Activated CD4-positive, CD25-positive, alpha-beta regulatory T cell treated with anti-CD3 and anti-CD28 coated beads, Interleukin-2, amount 50 U/mL, for 24 hours (primary cell): ENCODE results near the gene NLGN2.

ENCODE experiments used
- ATAC-seq, 2 donors: fragments of 150-1000 bp; cut with Tn5 transposase; one replicate each; pipeline ENCODE4 v1.10.0; 2021; ENCODE audit warnings: mild to moderate bottlenecking in 1 of 2, moderate library complexity in 1 of 2

NLGN2 gene

DNA sequence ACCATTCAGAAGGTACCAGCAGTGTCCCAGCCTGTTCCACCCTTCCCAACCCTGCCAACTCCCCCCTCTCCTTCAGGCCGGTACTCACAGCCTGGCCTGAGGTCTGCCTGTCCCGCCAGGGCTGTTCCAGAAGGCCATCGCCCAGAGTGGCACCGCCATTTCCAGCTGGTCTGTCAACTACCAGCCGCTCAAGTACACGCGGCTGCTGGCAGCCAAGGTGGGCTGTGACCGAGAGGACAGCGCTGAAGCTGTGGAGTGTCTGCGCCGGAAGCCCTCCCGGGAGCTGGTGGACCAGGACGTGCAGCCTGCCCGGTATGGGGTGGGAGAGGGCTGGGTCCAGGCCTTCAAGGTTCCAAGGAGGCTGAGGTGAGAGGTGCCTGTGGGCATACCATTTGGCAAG is 7.2 kb downstream of the NLGN2 start:
- ATAC-seq: no peak

DNA sequence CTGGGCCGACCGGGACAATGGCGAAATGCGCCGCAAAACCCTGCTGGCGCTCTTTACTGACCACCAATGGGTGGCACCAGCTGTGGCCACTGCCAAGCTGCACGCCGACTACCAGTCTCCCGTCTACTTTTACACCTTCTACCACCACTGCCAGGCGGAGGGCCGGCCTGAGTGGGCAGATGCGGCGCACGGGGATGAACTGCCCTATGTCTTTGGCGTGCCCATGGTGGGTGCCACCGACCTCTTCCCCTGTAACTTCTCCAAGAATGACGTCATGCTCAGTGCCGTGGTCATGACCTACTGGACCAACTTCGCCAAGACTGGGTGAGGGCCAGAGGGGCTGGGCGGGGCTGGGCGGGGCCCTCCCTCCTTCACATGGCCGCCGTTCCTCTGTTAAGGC is 8.1 kb downstream of the NLGN2 start:
- no peak for ATAC-seq

DNA sequence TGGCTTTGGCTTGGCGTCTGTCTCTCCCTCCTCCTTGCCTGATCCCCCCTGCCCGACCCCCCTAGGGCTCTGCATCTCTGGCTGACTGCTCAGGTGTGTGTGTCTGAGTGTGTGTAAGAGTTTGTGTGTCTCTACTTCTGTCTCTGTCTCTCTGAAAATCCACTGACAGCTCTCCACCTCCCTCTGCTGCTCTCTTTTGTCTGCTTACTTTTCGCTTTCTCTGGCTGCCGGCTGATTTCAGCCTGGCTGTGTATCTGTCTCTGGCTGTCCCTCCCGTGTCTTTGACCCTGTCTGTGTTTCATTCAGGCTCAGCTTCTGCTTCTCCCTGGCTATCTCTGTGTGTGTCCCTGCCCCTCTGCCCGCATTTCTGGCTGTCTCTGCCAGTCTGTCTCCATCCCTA is 8.7 kb downstream of the NLGN2 start:
- no peak for ATAC-seq

DNA sequence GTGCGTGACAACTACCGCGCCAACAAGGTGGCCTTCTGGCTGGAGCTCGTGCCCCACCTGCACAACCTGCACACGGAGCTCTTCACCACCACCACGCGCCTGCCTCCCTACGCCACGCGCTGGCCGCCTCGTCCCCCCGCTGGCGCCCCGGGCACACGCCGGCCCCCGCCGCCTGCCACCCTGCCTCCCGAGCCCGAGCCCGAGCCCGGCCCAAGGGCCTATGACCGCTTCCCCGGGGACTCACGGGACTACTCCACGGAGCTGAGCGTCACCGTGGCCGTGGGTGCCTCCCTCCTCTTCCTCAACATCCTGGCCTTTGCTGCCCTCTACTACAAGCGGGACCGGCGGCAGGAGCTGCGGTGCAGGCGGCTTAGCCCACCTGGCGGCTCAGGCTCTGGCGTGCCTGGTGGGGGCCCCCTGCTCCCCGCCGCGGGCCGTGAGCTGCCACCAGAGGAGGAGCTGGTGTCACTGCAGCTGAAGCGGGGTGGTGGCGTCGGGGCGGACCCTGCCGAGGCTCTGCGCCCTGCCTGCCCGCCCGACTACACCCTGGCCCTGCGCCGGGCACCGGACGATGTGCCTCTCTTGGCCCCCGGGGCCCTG is 9.5 kb downstream of the NLGN2 start:
- no peak for ATAC-seq

DNA sequence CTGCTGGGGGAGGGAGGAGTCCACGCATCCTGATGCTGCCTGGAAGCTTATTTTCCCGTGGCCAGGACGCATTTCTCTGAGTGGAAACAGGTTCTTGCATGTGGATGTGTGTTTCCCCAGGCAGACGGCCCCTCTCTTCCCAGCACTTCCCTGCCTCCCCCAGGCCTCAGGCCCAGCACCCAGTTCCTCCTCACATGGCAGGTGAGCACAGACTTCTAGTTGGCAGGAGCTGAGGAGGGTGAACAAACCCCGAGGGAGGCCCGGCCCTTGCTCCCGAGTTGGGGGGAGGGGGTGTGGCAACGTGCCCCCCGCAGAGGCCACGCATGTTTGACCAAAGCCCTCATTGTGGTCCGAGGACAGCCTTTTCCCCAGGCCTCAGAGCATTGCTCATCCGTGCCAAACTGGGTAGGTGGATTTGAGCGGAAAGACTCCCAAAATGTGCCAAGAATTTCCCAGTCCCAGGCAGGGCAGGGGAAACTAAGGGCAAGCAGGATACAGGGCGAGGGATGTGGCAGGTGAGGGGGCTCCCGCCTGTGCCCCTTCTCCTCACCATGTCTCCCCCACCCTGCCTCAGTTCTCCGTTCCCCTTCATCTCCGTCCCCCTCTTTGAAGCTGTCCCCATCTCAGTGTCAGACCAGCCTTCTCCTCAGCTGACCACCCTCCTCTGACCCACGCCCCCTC is 11.0 kb downstream of the NLGN2 start:
- no peak for ATAC-seq

DNA sequence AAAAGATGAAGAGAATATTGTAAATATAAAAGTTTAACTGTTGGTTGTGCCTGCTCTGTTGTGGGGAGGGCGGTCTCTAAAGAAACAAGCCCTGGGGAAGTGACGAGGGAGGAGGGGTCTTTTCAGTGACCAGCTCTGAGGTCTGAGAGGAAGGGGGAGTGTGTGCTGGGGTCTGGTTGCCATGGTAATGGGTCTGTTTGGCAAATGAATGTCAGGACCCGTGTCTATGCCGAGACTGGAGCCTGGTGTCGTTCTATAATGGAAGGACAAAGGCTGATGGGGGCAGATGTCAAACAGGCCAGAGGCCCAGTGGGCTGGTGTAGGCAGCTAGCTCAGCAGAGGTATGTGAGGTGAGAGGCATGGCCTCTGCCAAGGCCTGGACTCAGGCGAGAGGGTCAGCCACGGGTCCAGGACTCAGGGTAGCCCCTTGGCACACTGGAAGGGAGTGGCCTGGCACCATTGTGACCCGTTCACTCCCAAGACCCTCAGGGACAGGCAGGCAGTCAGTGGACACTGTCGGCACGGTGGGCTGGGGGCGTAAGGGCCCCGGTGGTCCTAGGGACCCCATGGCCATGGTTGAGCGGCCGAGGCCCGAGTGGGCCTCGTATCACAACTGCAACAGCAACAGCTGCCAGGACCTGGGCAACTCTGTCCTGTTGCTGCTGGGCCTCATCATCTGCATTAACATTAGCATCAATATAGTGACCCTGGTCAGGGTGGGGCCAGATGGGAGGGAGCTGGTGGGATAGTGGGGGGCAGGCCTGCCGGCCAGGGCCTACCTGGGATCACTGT is 12.4 kb downstream of the NLGN2 start, which contains the start of gene SPEM1:
Gene SPEM1, plus strand, starts transcription at position 506 of the 792 bp plus-strand sequence. Its CDS starts 61 bp downstream, at position 567.
- no peak for ATAC-seq

DNA sequence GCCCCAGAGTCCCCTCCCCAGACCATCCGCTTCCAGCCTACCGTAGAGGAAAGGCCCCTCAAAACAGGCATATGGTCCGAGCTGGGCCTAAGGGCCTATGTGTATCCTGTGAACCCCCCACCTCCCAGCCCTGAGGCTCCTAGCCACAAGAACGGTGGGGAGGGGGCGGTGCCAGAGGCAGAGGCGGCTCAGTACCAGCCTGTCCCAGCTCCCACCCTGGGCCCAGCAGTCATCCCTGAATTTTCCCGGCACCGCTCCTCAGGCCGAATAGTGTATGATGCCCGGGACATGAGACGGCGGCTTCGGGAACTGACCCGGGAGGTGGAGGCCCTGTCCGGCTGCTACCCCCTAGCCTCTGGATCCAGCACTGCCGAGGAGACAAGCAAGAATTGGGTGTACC is 13.5 kb downstream of the NLGN2 start:
- ATAC-seq: no peak

DNA sequence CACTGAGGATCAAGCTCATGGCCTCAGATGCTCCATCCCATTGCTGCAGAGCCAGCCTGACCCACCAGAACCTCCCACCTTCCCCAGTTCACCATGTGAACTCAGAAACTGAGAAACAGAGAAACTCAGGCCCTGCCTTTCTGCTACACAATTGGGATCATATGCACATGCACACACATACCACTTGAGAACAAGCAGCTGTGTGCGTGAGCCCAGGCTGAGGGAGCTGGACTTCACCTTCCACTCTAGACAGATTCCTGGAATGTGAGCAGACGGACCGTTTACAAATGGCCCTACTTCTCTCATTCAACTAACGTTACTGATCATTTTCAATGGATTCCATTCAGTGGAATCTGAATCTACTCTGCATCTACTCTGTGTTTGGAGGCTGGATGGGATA is 16.0 kb downstream of the NLGN2 start:
- no peak for ATAC-seq

DNA sequence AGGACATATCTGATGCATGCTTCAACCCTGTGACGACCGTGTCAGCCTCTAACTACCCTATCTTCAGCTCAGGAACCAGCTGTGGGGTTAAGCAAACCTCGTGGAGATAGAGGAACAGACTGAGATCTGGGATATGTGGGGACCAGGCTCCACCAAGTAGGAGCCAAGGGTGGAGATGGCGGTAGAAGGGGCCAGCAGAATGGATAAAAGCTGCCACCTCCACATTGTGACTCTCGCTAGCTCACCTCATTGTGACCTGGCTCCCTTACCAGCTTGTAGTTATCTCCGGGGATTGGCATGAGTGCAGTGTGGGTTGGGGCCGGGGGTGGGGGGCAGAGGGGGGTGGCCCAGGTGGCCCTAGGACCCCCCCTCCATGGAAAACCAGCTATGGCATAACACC is 17.7 kb downstream of the NLGN2 start, which contains the start of gene SPEM2:
Gene SPEM2, plus strand, starts transcription at position 301 of the 400 bp plus-strand sequence. Its CDS starts 73 bp downstream, at position 374.
- no peak for ATAC-seq

DNA sequence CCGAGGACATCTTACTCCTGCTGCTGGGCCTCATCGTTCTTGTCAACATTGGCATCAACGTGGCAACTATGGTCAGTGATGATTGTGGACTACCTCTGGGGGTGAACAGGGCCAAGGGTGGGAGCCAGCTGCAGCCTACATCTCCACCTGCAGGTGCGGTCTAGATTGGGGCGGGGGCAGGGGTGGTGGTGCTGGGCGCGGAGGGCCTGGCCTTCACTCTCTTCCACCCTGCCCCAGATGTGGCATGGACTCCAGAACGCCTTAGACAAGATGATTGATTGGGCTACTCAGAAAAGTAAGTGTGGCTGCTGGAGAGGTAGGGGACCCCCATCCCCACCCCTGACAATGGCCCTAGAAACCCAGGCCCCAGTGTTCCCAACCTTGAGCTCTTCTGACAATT is 18.1 kb downstream of the NLGN2 start:
- no peak for ATAC-seq

DNA sequence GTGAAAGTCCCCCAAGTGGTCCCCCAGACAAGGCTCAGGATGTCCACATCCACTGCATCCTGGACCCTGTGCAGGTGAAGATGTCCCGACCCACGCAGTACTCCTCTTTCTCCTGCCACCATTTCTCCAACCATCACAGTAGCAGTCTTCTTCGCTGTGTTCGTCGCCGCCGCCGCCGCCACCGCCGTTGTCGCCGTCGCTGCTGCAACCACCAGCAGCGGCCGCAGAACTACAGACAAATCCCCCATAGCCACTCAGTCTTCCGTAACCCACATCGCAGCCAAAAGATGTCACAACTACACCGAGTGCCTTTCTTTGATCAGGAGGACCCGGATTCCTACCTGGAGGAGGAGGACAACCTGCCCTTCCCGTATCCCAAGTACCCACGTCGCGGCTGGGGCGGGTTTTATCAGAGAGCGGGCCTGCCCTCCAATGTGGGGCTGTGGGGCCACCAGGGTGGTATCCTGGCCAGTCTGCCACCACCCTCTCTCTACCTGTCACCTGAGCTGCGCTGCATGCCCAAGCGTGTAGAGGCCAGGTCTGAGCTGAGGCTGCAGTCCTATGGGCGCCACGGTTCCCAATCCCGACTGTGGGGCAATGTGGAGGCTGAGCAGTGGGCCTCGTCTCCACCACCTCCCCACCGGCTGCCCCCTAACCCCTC is 18.7 kb downstream of the NLGN2 start:
- no peak for ATAC-seq

DNA sequence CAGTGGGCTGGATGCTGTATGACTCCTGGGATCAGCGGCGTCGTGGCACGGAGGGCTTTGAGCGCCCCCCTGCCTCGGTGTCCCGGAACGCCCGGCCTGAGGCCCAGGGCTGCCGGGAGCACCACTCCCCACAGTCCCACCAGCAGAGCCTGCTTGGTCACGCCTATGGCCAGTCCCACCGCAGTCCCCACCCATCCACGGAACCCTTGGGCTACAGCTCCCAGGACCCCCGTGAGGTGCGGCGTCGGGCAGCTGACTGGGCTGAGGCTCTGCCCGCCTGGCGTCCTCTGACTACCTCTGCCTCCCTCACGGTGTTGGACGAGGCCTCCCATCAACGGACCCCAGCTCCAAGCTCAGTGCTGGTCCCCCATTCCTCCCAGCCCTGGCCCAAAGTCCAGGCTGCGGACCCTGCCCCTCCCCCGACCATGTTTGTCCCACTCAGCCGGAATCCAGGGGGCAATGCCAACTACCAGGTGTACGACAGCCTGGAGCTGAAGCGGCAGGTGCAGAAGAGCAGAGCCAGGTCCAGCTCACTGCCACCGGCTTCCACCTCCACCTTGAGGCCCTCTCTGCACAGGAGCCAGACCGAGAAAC is 19.3 kb downstream of the NLGN2 start:
- ATAC-seq: no peak

DNA sequence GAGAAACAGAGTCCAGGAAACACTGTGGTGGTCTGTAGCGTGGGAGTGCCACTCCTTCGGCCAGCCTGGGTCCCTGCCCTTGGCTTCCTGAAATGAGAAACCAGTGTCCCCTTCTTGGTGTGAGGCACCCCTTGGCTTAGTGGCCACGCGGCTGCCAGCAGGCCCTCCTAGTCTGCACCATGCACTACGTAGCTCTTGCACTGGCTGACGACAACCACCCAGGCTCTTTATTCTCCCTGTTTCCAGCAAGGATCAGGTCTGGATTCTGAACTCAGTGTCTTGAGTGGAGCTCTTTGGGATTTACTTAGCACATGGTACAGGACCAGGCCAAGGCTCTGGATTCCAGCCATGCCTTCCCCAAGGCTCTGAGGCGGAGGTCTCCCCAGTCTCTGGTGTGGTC is 19.9 kb downstream of the NLGN2 start:
- no peak for ATAC-seq

DNA sequence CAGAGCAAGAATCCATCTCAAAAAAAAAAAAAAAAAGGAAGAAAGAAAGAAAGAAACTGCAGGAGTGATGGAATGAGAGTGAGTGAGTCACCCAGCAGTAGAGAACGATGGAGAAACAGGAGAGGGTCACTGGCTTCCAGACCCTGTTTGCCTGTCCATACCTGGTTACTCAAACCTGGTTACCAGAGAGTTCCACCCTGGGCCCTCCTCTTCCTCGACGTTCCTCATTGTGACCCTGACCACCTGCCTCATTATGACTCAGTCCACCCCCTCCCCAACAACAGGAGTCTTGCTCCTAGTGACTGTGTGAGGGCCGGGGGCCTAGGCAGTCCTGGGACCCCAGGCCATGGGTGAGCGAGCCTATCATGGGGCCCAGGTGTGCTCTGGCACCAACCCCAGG is 20.9 kb downstream of the NLGN2 start, which contains the start of gene SPEM3:
Gene SPEM3, plus strand, starts transcription at position 301 of the 400 bp plus-strand sequence. Its CDS starts 46 bp downstream, at position 347.
- ATAC-seq: no peak

DNA sequence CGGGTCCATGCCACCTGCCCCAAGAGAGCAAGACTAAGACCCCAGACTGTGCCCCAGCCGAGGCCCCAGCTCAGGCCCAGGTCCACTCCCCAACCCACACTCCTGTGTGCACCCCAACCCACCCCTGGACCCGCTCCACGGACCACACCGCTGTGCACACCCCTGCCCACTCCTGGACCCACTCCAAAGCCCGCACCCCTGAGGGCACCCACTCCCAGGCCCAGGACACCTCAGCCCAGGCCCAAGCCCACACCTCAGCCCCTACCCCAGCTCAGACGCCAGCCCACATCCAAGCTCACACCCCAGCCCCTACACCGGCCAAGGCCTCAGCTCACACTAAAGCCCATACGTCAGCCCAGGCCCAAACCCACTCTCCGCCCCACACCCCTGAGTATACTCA is 22.1 kb downstream of the NLGN2 start:
- no peak for ATAC-seq

DNA sequence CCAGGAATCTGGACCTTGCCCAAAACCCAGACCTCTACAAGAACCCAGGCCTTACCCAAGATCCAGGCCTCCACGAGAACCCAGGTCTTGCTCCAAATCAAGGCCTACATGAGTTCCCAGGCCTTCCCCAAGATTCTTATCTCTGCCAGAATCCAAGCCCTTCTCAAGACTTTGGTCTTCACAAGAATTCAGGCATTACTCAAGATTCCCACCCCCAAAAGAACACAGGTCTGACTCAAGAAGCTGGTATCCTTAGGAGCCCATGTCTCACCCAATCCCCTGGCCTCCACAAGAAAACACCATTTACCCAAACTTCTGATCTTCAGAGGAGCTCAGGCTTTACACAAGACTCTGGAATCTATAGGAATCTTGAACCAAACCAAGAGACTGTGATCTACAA is 23.6 kb downstream of the NLGN2 start:
- no peak for ATAC-seq

DNA sequence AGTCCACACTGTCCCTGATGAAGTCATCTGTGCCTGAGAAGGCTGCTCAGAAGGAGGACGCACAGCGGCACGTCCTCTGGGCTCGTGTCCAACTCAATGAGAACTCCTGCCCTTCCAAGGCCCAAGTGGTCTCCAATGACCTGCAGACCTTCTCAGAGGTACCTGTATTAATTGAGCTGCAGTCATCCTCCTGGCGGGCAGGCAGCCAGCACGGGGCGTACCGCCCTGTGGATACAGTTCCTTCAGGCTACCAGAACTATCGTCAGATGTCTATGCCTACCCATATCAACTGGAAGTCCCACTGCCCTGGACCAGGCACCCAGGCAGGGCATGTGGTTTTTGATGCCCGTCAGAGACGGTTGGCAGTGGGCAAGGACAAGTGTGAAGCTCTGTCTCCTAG is 24.7 kb downstream of the NLGN2 start:
- ATAC-seq: no peak

DNA sequence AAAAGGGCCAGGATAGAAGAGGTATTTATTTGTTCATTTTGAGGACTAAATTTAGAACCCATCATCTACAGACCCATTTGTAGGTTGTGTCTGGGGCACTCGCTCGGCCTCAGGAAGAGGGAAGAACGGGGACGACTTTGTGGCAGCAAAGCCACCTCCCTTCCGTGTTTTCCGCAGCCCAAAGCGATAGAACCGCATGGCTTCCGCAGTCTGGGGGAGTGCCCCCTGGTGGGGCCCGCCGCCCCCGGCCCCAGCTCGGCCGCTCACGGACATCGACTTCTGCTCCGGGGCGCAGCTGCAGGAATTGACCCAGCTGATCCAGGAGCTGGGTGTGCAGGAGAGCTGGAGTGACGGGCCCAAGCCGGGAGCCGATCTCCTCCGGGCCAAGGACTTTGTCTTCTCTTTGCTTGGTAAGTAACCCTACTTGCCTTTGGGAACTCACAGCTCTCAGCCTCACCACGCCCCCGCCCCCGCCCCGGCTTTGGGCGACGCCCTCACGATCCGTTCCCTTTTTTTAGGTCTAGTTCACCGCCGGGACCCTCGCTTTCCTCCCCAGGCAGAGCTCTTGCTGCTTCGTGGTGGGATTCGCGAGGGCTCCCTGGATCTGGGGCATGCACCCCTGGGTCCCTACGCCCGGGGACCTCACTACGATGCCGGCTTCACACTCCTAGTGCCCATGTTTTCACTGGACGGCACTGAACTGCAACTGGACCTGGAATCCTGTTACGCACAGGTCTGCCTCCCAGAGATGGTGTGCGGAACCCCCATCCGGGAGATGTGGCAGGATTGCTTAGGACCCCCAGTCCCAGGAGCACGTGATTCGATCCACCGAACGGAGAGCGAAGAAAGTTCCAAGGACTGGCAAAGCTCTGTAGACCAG is 28.3 kb downstream of the NLGN2 start:
- ATAC-seq: peak; percentile 6 to 7

DNA sequence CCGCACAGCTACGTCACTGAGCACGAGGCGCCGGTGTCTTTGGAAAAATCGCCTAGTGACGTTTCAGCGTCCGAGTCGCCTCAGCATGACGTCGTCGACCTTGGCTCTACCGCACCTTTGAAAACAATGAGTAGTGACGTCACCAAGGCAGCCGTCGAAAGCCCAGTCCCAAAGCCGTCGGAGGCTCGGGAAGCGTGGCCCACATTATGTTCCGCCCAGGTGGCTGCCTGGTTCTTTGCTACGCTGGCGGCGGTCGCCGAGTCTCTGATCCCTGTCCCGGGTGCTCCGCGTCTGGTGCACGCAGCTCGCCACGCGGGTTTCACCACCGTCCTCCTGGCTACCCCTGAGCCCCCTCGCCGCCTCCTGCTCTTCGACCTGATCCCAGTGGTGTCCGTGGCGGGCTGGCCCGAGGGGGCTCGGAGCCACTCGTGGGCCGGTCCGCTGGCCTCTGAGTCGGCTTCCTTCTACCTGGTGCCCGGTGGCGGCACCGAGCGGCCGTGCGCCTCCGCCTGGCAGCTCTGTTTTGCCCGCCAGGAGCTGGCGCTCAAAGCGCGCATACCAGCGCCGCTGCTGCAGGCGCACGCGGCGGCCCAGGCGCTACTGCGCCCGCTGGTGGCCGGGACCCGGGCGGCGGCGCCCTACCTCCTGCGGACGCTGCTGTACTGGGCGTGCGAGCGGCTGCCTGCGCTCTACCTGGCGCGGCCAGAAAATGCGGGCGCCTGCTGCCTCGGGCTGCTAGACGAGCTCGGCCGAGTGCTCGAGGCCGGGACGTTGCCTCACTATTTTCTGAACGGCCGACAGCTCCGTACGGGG is 29.1 kb downstream of the NLGN2 start:
- peak; percentile 72 to 75 for ATAC-seq

DNA sequence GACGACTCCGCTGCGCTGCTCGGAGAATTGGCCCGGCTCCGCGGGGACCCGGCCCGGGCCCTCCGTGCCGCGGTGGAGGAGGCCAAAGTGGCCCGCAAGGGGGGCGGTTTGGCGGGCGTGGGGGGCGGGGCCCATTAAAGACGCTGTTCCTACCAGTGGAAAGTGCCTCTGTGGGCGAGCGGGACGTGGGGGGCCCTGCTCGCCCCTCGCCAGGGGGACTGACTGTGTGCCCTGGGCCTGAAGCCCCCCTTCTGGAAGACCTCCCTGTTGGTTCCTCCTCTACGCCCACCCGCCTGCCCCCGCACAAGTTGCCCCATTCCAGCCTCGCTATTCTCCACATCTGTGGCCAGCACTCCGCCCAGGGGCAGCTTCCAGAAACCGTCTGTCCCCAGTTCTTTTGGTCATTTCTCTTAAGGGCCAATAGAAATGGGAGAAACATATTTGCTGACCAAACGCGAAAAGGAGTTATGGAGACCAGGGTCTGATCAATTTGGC is 29.8 kb downstream of the NLGN2 start:
- no peak for ATAC-seq
